Measurements from ENCODE around the gene TH. TPM values are rescaled to one million over a fixed set of nuclear protein-coding genes. Genes with fewer than 3 reads are reported as not detected.

The TH gene
- total and polyA plus RNA-seq, 2 of the 8 experiments (the other 6 are each of a cell fraction or from before 2014, with no cell fraction given), result 0.09 TPM; not detected in 1

DNA sequence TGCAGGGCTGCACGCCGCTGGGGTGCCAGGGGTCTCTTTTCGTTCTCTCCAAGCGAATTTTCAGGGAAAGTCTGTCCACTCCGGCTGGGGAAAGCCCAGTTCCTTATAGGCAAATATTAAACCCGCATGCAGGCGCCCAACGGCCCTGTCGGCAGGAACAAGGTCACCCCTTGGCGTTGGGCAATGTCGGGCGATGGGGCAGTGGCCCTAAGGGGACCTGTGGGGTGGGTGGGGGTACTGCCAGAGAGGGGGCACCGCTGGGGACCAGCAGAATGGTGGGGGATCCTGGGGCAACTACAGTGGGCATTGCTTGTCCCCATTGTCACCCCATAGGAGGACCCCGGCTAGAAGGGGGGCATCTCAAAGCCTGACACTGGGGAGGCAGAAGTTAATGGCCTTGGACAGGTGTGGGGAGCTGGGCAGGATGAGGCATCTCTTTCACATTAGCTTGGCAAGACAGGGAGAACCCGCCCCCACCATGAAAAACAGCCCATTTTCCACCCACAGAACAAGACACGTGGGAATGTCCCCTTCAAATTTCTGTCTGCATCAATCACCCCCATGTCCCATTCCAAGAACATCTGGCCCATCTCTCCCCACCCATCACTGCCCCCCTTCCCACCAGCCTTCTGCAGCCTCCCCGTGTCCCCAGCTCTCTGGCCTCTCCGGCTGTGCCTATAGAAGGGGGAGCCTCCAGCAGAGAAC is 26.9 kb downstream of the TH start:
- no peak overlapping the region for H2BK20ac ChIP-seq (ENCODE audit: low read length)
- H2AFZ ChIP-seq (ENCODE audit: low read length), result no peak overlapping the region
- peaks cover 0 to 12% (median 7%) of the 10 kb centered on the region in 4 experiments; a peak in 6 of 7 replicates for H3K4me1 ChIP-seq (replicated peaks in 1 of 4; ENCODE audit: control insufficient read depth in 3 of 4, insufficient read depth in 4 of 4, low read length in 3 of 4)
- no peak overlapping the region for H3K4ac ChIP-seq (replicated peaks; ENCODE audit: insufficient read length, low read depth, low read length)
- H3K27ac ChIP-seq (ENCODE audit: low read depth, low read length), result no peak overlapping the region
- peaks cover 85 to 100% (median 98%) of the 10 kb centered on the region in 4 experiments for H3K27me3 ChIP-seq (replicated peaks in 1 of 4; ENCODE audit: control insufficient read depth in 3 of 4, extremely low read depth in 1 of 4, insufficient read depth in 3 of 4, low read length in 3 of 4)
- H3K18ac ChIP-seq (ENCODE audit: extremely low read depth, low read length), result no peak overlapping the region
- H3K14ac ChIP-seq (ENCODE audit: insufficient read length), result no peak overlapping the region
- H4K91ac ChIP-seq (replicated peaks; ENCODE audit: insufficient read length, low read length), result no peak overlapping the region
- no peaks in the 10 kb centered on the region for H3K79me1 ChIP-seq (ENCODE audit: low read depth, low read length)
- H3K9ac ChIP-seq (replicated peaks in 1 of 4; ENCODE audit: extremely low read depth in 1 of 4, low read depth in 3 of 4, low read length in 3 of 4), result no peak overlapping the region
- no peak overlapping the region for H2BK5ac ChIP-seq (ENCODE audit: low read depth, low read length)
- TF ChIP-seq MAFK (IDR thresholded peaks at IDR 0.05; ENCODE audit: low read depth, low read length) (no peak), CBX8 (IDR thresholded peaks at IDR 0.05; ENCODE audit: borderline replicate concordance, low read depth, low read length) (peak; percentile 48; the same call in 1 of the 2 replicates)
- ChIA-PET POLR2A (ENCODE audit: partially characterized antibody) (interaction anchor here (0.7 kb wide), 1 partner anchor 303 kb away, joined by 3 read pairs; no protein-coding TSS in a partner anchor), CTCF (ENCODE audit: partially characterized antibody) (interaction anchor here (0.8 to 15.7 kb wide), 9 partner anchors 9 to 492 kb away, joined by 3 to 439 read pairs (median 6); partner anchors contain the start of gene SYT8)
- 0 out of 2 replicates have a peak overlapping the region, but pooled peaks have one; percentile 53 for H2AK5ac ChIP-seq (ENCODE audit: low read depth, low read length)
- 0 out of 4 replicates have a peak overlapping the region, but pooled peaks of 1 of the 2 experiments have one; percentile 43 for H3K4me2 ChIP-seq (ENCODE audit: insufficient read depth in 1 of 2, low read depth in 2 of 2, low read length in 2 of 2)
- WGBS, 2 experiments (ENCODE audit: extremely low coverage in 1 of 2, insufficient coverage in 1 of 2, insufficient read length in 1 of 2, insufficient replicate concordance in 2 of 2, low coverage in 1 of 2, low lambda C conversion rate in 2 of 2, missing lambda C conversion rate in 1 of 2), result 11% methylated on average over 11 of the region's 18 CpGs; no CpG with 5 or more reads in 1 of the 2 experiments
- FAIRE-seq (no peak), DNase-seq (ENCODE audit: low read depth in 1 of 2, low spot score in 2 of 2) (no peak)
- H3K23me2 ChIP-seq (ENCODE audit: low read depth, low read length), result peaks cover 2% of the 10 kb centered on the region; the same call in 1 of the 2 replicates
- H3K56ac ChIP-seq (replicated peaks; ENCODE audit: insufficient read length, low read depth, low read length), result no peak overlapping the region
- H3K23ac ChIP-seq (ENCODE audit: insufficient read length), result no peak overlapping the region
- no peak overlapping the region for H2BK12ac ChIP-seq (ENCODE audit: low read depth, low read length)
- no peaks in the 10 kb centered on the region for H3K9me3 ChIP-seq (ENCODE audit: insufficient read depth in 2 of 2, low read depth in 1 of 2, low read length in 1 of 2)
- no peaks in the 10 kb centered on the region for H3K79me2 ChIP-seq (ENCODE audit: control insufficient read depth in 1 of 2, insufficient read depth in 2 of 2, low read length in 2 of 2)
- H3K36me3 ChIP-seq (ENCODE audit: control insufficient read depth in 2 of 4, insufficient read depth in 4 of 4, low read length in 3 of 4), result peaks cover 0 to 3% (median 0%) of the 10 kb centered on the region in 4 experiments; a peak in 1 of 8 replicates
- no peak overlapping the region for H4K5ac ChIP-seq (ENCODE audit: insufficient read length, low read depth, low read length)
- H4K20me1 ChIP-seq (replicated peaks in 1 of 2; ENCODE audit: control insufficient read depth in 1 of 2, insufficient read depth in 2 of 2, low read length in 2 of 2), result peaks cover 10 to 18% of the 10 kb centered on the region in 2 experiments
- no peak overlapping the region for H2BK15ac ChIP-seq (ENCODE audit: low read length)
- H2BK120ac ChIP-seq (replicated peaks; ENCODE audit: low read depth, low read length), result no peak overlapping the region
- H3K4me3 ChIP-seq (ENCODE audit: extremely low read depth in 1 of 4, insufficient read depth in 2 of 4, low read depth in 3 of 4, low read length in 4 of 4), result peak overlapping the region in 1 of 4 experiments; percentile 47; a peak in 1 of 8 replicates
- H4K8ac ChIP-seq (ENCODE audit: extremely low read depth, insufficient read depth, low read length), result no peak overlapping the region
